Fibroblast of villous mesenchyme (primary cell): ENCODE results near the gene CABP5. TPM values are rescaled to one million over a fixed set of nuclear protein-coding genes. Genes with fewer than 3 reads are reported as not detected.
A peak's percentile ranks its signal among the peaks of the same experiment; 100 is the strongest.

Experiments
- DNase-seq: peaks from one replicate; pipeline ENCODE4 v3.0.0-alpha.2; 2010; ENCODE audit warnings: low read depth
- H3K4me3 ChIP-seq: 2 replicates; pipeline ENCODE4 v1.5.1; 2011; ENCODE audit warnings: low read depth, mild to moderate bottlenecking, low read length
- CTCF ChIP-seq: IDR thresholded peaks from 2 replicates; pipeline ENCODE4 v1.5.1; 2012; ENCODE audit warnings: low read depth, mild to moderate bottlenecking, low read length; ENCODE audit not compliant: insufficient read depth
- total RNA-seq: library from RNA; depleted of rRNA; stranded (reverse); fragments of >200 nt; gene quantifications from 2 replicates; pipeline ENCODE4 v1.2.3, GENCODE V29; 2012

Gene CABP5
- total RNA-seq, 1 donor = not detected

- no peak overlapping the region for H3K4me3 ChIP-seq
- no peak for TF ChIP-seq CTCF
- no peak for DNase-seq
These were observed 32.7 kb downstream of the CABP5 start for GRCh38 chr19:48010932-48011758.

GRCh38 chr19:48006762-48007161 is 37.1 kb downstream of the CABP5 start:
- no peak for DNase-seq
- TF ChIP-seq CTCF = no peak

GRCh38 chr19:48004236-48004635 is 39.6 kb downstream of the CABP5 start:
- H3K4me3 ChIP-seq = no peak overlapping the region
- no peak for DNase-seq
- TF ChIP-seq CTCF = no peak

More at GRCh38 chr19:48006762-48007161, 37.1 kb downstream of the CABP5 start:
- H3K4me3 ChIP-seq = no peak overlapping the region

DNA sequence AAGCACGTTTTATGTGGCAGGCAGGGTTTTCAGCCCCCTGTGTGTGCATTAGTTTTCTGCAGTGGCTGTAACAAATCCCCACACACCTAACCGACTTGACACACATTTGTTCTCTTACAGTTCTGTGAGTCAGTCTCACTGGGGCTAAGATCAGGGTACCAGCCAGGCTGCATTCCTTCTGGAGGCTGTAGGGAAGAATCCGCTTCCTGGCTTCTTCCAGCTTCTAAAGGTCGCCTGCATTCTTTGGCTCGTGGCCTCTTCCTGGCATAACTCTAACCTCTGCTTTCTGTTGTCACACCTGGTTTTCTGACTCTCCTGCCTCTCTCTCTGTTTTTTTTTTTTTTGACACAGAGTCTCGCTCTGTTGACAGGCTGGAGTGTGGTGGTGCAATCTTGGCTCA is 43.0 kb downstream of the CABP5 start:
- H3K4me3 ChIP-seq = no peak overlapping the region
- DNase-seq = no peak
- no peak for TF ChIP-seq CTCF

DNA sequence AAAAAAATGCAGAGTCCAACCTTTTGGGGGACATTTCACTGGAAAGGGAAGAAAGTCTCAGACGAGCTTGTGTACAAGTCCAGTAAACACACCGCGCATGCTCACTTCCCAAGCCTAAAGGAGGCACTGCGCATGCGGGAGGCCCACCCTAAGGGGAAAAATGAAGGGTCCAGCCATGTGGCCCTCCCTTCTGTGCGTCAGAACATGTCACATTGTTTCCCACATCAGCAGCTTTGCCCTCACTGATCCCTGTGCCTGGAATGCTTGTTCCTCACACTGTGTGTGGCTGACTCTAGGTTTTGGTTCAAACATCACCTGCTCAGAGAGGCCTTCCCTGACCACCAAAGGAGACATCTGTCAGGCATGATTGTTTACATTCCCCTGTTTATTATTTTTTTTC is 45.1 kb downstream of the CABP5 start:
- no peak for DNase-seq
- no peak for TF ChIP-seq CTCF
- H3K4me3 ChIP-seq = no peak overlapping the region

DNA sequence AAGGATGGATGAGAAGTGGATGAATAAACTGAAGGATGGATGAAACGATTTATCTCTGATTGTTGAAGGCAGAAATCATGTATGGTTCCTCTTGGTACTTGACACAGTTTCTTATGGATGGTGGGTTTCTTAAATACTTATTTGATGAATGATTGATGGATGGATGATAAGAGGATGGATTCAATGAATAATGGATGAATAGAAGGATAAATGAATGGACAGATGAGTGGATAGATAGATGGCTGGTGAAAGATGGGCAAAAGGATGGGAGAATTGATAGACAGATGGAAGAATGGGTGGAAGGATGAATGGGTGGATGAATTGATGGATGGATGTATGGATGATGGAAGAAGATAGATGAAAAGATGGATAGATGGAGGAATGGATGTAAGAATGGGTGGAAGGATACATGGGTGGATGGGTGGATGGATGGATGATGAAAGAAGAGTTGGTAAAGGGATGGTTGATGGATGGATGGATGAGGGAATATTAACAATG is 47.6 kb downstream of the CABP5 start:
- no peak for DNase-seq
- H3K4me3 ChIP-seq = no peak overlapping the region
- no peak for TF ChIP-seq CTCF

DNA sequence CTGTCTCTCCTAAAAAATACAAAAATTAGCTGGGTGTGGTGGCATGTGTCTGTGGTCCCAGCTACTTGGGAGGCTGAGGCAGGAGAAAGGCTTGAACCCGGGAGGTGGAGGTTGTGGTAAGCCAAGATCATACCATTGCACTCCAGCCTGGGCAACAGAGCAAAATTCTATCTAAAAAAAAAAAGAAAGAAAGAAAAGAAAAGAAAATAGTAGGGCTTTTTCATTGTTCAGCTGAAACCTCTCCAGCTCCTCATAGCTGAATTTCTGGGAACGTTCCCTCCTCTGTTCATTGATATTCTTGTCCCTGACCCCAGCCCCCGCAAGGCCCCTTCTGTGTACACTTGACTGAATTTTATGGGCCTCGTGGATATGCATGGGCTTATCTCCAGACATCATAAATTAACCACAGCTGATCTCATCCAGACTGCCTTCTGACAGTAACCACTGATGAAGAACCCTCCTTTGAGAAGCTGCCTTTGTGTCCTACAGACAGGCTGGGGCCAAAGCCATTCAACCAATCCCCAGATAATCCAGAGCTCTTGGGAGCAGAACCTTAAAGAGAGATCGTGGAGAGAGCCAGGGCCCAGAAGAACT is 49.6 kb downstream of the CABP5 start, which contains the start of gene ELSPBP1:
TSS of gene ELSPBP1 (plus strand) at position 424 of the 594 bp plus-strand sequence. CDS start 14,036 bp downstream, outside the sequence.
- H3K4me3 ChIP-seq = no peak within 1 kb of the TSS
- DNase-seq = peak; percentile 3
- no peak for TF ChIP-seq CTCF
